COLO668 (cell line): Measurements from ENCODE around the gene NPC1L1.

Experiments
- DNase-seq: peaks from one replicate; lab custom pipeline; 2025; ENCODE audit not compliant: unreplicated experiment; lab: John Stamatoyannopoulos, UW

NPC1L1 gene

DNA sequence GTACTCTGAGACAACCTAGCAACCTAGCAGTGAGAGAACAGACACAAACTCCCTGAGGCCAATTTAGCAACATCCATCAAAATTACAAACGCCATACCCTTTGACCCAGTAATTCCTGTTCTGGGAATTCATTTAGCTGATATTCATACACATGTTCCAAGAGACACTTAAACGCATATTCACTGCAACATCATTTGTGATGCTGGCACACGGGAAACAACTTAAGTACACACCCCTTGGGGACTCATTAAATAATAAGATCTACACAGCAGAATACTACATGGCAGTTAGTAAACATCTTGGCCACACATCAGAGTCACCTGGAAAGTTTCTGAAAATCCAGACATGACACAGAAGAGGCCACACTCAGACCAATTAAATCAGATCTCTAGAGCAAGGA is 68.3 kb downstream of the NPC1L1 start:
- no peak for DNase-seq

DNA sequence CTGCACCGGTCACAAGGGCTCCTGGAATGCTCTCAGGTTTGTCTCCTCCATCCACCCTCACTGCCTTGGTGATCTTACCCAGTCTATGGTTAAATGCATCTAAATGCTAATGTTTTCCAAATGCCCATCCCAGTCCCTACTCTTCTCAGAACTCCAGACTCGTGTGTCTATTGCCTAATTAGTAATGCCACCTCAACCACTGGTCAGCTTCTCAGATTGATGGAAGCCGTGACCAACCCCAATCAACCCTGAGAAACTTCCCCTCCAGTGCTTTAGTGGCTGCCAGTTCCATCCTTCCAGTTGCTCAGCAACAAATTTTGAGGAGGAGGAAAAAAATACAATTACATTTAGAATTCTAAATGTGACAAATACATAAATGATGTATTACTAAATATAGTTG is 69.3 kb downstream of the NPC1L1 start:
- peak; percentile 35 for DNase-seq

DNA sequence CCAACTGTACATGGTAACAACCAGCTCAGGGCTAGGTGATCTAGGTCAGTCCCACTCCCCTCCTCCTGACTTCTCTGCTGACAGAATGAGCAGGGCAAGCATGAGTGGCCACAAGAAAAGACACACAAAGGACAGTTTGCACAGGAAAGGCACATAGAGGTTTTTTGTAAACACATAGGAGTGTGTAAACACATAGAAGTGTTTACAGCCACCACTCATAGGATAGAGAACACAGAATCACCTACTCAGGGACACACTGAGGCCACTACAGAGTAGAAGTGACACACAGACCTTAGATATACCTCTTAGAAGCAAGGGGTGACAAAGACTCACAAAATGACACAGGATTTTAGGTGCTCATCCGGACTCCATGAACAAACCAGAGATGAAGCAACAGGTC is 69.7 kb downstream of the NPC1L1 start:
- DNase-seq = no peak

DNA sequence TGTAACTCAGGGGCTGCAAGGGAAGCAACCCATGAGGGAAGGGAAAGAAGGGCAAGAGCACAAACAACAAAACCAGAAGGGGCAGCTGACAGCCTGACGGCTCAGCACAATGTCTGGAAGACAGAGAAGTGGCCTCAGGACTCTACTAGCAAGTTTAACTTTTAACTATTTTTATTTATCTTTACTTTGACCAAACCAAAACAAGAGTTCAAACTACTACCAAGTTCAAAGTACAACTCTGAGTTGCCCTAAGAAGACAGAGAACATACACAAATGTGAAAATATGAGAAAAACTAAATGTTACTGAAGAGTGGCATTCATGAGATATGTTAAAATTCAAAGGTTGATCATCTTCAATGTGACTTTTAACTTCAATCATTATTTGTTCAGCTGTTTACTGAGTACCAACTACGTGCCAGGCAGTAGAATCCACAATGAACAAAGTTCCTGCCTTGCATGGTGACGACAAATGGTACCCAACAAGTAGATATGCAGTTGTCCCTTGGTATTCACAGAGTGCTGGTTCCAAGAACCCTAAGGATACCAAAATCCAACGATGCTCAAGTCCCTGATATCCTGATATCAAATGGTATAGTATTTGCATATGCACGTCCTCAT is 70.4 kb downstream of the NPC1L1 start:
- DNase-seq = no peak

DNA sequence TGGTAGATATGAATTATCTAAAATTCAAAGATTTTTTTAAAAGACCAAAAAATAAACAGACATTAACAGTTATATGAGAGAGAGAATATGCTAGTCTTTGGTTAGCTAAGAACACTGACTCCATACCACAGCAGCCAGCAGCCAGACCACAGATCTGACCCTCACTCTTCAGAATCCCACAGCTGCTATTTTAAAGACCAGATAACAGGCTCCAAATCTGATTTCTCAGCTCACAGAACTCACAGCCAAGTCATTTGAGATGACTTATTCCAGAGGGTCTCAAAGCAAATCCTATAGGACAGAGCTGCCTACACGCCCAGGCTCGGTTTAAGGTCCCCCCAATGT is 71.0 kb downstream of the NPC1L1 start:
- no peak for DNase-seq

DNA sequence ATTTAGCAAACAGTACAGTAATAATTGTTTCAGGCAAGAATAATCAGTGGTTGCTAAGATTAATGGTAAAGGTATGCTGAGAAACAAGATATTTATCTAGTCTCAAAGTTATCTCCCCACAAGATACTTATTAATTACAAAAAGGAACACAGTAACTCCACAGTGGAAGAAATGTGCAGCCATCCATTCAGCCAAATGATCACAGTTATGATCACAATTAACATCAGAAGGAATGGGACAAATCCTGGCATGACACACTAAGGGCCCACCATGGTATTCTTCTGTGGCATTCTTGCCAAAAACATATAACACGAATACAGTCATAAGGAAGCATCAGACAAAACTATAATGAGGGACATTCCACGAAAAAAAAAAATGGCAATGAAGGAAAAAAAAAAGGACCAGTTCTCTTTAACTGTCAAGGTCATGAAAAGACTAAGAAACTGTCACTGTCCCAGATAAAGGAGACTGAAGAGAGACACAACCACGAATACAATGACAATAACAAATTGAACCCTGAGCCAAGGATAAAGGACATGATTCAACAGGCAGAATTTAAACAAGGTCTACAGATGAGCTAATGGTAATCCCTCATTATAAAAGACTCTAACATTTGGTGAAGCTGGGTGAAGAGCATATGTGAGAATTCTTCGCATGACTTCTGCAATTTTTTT is 71.5 kb downstream of the NPC1L1 start:
- no peak for DNase-seq

DNA sequence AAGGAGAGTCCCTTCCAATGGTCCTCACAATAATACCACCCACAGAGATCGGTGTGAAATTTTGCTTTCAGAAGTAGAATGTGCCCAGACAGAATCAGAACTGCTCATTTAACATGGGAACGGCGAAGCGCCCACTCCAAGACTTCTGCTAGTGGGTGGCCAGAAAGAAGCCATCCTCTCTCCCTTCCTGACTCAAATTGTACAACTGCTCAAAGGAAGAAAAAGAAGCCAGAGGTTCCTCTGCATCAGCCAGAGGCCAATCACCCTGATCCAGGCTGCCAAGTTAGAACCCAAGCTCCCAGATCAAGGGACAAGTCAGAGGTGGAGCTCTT is 73.9 kb downstream of the NPC1L1 start:
- DNase-seq = no peak

DNA sequence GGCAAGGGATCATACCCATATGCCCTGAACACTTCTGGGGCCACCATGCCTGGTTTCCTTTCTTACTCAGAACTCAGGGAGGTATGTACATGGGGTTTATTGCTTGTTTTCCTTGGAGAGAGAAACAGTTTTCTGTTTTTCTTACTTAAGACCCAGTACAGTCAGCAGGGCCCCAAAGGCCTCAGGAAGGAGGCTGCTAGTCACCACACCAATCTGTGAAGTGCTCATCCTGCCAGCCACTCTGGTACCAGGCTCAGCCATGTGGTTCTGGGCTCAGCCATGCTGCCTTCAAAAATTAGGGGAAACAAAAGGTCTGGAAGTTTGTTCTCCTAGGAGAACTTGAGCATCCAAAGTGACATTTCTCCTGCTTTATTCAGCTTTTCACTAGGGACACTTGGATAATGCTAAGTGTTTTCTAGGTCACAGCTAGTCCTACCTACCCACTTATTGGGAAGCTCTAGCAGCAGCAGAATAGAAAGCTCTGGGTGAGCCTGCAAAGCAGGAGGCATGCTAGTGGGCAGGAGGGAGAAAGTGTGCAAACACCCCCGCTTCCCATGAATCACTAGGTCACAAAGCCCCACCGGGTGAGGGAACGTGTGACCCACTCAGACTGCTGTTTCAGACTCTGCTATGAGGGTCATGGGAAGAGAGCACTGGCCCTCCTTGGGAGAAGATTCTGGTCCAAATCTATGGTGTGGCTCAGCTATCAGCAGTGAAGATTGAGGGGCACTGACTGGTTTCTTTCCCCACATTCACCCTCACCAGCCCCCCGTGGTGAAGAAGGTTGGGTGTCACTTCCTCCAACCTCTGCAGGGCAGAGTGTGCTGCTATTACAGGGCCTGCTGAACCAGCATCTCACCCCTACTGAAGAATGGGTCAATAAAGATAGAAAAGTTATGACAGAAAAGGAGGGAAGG is 74.6 kb downstream of the NPC1L1 start:
- DNase-seq = no peak

DNA sequence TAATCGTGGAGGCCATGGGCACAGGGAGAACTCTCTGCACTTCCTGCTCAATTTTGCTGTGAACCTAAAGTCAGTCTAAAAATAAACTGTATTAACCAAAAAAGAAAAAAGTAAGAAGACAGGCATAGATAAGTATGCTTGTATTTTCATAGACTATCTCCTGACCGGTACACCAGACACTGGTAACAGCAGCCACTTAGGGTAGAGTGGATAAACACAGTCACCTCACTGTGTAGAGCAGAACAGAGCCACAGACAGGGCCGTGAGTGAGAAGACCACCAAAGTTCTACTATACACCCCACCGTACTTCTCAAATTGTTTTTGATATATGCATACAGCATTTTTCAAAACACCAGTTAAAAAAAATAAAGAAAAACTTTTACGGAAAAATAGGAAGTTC is 75.6 kb downstream of the NPC1L1 start:
- no peak for DNase-seq

DNA sequence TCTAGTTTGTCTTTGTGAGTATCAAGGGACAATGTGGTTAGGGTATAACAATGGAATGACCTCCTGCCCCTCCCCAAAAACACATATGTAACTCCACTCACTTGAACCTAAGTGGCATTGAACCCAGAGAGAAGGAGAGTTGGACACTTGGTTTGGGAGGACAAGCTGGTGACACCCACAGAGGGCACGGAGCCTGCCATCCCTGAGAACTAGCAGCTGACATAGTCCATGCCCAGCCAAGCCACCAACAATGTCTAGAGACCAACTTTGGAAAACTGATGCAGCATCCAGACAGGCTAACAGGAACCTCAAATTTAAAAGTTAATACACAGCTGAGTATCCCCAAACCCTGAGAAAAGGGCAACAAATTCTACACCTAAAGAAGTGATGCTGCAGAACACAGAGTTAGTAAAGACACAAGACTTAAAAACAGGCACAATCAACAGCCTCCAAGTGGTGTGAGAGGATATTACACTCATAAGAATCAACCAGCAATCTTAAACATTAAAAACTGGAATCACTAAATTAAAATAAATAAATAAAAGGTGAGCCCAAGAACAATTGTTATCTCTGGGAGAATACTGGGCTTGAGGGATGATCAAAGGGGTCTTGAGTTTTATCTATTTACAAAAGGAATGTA is 77.8 kb downstream of the NPC1L1 start:
- DNase-seq = no peak
